ENCODE measurements around the gene SMAD4.
"Not testable (repeated sequence)": the region's sequence is repeated elsewhere in the genome, so short reads cannot be mapped to it uniquely, and the experiment has no call there.

Gene SMAD4

DNA sequence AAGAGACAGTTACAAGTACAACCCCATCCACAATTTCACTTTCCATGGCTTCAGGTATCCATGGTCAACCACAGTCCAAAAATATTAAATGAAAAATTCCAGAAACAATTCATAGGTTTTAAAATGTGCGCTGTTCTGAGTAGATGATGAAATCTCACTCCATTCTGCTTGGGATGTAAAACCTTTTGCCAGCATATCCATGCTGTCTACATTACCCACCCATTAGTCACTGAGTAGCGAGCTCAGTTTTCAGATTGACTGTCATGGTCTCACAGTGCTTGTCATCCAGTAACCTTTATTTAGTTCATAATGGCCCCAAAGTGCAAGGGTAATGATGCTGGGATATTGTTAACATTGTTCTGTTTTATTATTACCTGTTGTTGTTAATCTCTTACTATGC is 40.5 kb downstream of the SMAD4 start:
- peak; percentile 54 for DNase-seq (ENCODE audit: low spot score)

DNA sequence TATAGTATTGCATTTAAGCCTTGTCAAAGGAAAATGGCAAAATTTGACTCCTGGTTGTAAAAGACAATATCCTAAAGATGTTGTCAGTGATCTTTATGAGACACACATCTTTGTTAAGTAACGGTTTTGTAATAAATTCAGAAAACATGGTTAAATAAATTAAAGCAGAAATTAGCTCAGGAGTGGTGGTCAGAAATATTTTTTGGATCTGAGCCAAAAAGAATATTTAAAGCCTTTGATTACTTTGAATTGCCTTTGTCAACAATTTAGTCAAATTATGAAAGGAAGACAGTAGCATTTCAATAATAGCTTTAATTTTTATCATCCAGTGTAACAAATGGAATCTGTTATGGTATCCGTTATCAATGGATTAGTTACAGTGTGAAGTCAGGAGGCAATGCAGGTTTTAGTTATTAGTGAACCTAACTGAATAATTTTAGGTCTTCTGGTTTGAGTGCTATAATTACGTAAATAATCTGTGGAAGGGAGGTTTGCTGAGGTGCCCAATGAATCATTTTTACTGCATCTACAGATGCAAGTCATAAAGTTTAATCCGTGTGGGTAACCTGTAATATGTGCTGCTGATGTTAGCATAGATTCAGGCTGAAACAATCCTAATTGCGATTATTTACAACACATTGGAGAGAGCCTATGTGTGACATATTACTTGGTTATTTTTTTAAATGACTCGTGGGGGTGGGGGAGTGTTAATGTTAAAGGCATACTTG is 42.7 kb downstream of the SMAD4 start:
- no peak for DNase-seq (ENCODE audit: low spot score)

DNA sequence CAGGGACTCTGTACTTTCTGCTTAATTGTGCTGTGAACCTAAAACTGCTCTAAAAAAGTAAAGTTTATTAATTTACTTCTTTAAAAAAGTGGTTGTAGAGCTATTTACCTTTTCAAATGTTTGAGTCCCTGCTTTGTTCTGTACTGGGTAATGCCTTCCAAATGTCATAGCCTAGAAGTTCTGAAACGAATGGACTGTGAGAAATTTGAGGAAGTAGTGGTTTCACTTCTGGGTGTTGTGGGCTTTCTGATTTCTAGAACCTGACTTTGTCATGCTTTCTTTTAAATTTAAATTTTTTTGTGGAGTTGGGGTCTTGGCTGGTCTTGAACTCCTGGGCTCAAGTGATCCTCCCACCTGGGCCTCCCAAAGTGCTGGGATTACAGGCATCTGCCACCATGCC is 44.6 kb downstream of the SMAD4 start:
- no peak for DNase-seq (ENCODE audit: low spot score)

DNA sequence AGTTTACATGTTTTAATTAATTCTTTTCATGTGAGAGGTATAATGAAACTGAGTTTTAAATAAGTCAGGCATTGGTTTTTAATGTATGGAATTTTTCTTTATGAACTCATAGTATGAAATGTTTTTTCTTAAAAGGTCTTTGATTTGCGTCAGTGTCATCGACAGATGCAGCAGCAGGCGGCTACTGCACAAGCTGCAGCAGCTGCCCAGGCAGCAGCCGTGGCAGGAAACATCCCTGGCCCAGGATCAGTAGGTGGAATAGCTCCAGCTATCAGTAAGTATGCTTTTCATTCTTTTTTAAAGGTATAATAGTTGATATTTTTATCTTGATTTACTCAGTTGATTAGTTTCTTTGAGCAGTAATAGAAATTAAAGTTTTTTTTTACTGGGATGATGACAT is 46.5 kb downstream of the SMAD4 start:
- no peak for DNase-seq (ENCODE audit: low spot score)

DNA sequence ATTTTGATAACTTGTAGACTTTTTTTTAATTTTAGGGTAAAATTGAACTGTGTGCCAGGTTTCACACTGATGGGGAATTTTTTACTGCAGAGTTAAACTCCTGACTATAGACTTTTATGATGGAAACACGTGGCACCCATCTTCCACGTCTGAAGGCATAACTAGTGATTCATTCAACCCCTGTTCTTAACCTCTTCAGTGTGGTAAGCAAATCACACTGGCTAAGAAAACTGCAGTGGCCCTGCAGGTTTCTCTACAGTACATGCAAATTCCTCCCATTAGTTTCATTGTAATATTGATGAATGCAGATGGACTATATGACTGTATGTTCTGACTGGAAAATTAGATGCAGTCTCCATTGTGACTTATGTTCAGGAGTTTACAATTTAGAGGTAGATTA is 47.2 kb downstream of the SMAD4 start:
- DNase-seq (ENCODE audit: low spot score): no peak

DNA sequence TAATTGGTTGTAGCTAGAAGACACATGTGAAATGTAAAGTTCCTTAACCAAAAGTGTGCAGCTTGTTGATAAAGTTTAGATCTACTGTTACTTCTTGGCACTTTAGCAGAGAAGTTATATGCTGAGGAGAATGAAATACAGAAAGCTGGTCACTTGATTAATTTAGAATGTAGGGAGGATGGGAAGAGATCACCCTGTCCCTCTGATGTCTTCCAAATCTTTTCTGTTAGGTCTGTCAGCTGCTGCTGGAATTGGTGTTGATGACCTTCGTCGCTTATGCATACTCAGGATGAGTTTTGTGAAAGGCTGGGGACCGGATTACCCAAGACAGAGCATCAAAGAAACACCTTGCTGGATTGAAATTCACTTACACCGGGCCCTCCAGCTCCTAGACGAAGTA is 48.0 kb downstream of the SMAD4 start:
- DNase-seq (ENCODE audit: low spot score): no peak

DNA sequence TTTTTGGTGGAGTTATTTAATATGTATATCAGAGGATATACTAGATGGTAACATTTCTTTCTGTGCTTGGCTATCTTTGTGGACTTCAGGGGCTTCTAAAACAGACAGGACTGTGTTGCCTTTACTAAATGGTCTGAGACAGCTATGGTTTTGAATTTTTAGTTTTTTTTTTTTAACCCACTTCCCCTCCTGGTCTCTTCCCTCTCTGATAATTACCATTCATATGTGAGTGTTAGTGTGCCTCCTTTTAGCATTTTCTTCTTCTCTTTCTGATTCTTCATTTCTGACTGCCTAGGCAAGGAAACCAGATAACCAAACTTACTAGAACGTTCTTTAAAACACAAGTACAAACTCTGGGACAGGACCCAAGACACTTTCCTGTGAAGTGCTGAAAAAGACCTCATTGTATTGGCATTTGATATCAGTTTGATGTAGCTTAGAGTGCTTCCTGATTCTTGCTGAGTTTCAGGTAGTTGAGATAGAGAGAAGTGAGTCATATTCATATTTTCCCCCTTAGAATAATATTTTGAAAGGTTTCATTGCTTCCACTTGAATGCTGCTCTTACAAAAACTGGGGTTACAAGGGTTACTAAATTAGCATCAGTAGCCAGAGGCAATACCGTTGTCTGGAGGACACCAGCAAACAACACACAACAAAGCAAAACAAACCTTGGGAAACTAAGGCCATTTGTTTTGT is 52.7 kb downstream of the SMAD4 start:
- no peak for DNase-seq (ENCODE audit: low spot score)

DNA sequence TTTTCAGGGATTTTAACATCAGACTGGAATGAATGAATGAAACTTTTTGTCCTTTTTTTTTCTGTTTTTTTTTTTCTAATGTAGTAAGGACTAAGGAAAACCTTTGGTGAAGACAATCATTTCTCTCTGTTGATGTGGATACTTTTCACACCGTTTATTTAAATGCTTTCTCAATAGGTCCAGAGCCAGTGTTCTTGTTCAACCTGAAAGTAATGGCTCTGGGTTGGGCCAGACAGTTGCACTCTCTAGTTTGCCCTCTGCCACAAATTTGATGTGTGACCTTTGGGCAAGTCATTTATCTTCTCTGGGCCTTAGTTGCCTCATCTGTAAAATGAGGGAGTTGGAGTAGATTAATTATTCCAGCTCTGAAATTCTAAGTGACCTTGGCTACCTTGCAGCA is 53.4 kb downstream of the SMAD4 start:
- no peak for DNase-seq (ENCODE audit: low spot score)

DNA sequence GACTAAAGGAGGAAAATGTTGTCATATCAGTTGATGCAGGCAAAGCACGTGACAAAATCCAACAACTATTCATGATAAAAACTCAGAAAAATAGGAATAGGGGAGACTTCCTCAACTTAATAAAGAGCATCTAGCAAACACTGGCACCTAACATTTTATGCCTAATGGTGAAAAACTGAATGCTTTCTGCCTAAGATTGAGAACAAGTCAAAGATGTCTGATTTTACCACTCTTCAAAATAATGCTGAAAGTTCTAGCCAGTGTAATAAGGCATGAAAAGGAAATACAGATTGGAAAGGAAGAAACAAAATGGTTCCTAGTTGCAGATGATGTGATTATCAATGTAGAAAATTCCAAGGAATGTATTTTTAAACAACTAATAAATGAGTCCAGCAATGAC is 58.4 kb downstream of the SMAD4 start:
- DNase-seq (ENCODE audit: low spot score): no peak

DNA sequence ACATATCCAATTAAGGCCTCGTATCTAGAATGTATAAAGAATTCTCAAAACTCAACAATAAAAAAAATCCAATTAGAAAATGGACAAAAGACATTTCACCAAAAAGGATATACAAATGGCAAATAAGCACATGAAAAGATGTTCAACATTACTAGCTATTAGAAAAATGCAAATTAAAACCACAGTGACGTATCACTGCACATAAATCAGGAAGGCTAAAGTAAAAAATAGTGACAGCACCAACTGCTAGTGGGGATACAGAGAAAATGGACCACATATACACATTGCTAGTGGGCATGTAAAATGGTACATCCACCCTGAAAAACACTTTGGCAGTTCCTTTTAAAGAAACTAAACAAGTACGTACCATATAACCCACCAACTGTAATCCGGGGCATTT is 59.7 kb downstream of the SMAD4 start:
- no peak for DNase-seq (ENCODE audit: low spot score)

DNA sequence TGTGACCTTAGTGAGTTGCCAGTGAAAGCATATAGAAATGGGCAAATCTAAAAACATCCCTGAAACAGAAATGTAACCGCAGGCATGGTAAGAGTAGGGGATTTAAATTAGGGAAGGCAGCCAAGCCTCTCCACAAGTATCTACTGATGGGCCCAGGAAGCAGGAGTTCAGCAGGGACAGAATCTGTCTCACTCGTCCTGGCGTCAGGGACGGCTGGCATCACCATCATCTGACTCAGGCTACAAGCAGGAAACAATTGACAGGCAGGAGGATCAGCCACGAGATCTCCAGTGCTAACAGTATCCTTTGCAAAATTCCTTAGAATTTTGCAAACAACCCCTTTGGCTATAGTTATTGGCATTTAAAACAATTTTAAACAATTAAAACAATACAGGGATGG is 61.3 kb downstream of the SMAD4 start:
- no peak for DNase-seq (ENCODE audit: low spot score)

DNA sequence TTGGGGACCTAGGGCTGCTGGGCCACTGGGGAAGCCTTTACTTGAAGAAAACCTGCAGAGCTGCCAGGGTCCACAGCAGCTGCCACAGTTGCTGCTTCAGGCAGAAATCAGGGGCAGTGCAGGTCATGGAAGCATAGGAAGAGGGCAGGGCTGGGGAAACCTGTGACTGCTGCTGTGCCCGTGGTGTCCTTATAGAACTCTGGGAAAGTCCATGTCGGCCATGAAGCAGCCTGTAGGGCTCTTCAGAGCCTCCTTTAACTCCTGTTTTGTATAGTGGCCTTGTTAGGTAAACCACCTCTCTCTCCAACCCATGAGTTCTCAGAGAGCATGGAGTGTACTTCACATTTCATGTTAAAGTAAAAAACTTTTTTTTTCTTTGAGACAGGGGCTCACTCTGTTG is 62.1 kb downstream of the SMAD4 start:
- DNase-seq (ENCODE audit: low spot score): no peak

DNA sequence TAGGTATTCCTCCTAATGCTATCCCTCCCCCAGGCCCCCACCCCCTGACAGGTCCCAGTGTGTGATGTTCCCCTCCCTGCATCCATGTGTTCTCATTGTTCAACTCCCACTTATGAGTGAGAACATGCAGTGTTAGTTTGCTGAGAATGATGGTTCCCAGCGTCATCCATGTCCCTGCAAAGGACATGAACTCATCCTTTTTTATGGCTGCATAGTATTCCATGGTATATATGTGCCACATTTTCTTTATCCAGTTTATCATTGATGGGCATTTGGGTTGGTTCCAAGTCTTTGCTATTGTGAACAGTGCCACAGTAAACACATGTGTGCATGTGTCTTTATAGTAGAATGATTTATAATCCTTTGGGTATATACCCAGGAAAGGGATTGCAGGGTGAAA is 63.0 kb downstream of the SMAD4 start:
- DNase-seq (ENCODE audit: low spot score): not testable (repeated sequence)

DNA sequence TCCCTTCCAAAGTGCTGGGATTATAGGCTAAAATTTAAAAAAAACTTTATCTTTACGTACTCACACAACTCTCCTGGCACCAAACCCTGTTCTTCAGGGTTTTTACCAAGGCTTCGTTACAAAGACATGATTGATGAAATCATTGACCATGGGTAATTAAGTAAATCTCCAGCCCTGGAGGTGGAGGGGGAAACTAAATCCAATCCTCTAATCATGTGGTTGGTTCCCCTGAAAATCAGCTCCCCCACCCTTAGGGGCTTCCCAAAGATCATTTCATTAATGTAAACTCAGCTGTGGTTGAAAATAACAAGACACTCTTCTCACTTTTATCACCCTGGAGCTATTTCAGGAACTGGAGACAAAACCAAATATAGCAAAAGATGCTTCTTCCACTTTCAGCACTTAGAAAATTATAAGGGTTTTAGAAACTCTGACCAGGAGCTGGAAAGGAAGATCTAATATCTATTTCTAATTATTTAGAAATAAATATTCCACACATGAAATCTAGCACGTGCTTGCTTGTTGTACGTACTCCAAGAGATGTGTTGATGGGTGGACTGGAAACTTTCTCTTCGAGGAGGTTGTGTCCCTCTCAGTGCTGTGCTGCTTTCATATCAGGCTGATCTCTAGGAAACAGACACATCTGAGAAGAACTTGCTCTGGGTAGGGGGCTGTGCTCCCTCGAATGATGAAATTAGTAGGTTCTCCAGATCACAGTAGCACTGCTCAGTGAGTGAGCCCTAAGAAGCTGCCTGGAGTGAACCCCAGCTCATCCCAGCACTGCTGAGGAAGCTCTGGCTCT is 67.2 kb downstream of the SMAD4 start:
- no peak for DNase-seq (ENCODE audit: low spot score)

DNA sequence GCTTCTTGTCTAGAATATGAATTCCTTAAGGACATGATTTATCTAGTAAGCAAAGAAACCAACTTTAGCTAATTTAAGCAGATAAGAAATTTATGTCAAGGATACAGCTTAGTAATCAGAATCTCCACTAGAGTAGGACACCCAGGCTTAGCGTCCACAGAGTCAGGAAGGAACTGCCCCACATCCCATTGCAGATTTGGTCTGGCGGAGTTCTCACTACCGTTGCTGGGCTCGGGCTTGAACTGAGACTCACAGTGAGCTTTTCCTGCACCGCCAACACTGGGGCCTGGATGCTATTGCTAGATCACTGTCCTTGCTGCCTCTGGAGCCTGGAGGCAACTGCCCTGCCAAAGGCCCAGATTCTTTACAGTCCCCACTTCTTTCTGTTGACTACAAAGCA is 68.1 kb downstream of the SMAD4 start:
- no peak for DNase-seq (ENCODE audit: low spot score)

DNA sequence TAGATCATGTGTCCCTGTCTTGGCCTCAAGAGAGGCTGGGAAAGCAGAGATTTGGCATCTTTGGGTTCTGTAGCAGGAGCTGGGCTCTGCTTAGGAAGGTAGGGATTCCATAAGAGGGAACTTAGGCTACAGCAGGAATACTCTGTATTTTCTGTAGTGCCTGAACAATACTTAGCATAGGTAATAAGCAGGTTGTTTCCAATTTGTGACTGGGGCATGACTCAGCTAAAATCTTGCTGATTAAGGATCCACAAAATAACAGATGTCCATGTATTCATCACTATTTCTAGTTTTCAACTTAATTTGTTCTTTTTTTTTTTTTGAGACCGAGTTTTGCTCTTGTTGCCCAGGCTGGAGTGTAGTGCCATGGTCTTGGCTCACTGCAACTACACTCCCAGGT is 68.5 kb downstream of the SMAD4 start:
- no peak for DNase-seq (ENCODE audit: low spot score)

DNA sequence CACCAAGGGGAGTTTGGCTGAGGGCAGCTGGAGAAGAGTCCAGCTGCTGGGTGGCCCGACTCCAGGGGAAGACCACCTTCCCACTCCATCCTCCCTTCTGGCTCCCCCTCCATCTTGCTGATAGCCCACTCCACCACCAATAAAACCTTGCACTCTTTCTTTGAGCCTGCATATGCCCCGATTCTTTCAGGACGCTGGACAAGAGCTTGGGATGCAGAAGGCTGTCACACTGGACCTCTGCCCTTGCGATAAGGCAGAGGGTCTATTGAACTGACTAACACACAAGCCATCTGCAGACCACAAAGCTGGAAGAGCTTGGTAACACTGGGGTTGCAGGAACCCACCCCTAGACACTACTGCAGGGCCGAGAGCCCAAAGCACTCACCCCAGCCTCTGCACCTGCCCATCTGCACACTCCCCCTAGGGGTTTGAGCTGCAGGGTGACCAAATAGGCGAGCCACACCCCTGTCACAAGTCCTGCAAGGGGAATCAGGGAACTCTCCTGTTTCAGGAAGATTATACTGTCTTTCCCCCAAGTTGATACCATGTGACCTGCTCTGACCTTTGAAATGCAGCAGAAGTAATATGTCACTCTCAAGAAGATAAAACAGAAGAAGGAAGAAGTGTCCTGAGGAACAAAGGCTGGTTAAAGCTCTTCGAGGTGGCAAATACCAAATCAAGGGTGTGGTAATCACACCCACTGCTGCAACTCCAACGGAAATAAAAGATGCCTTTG is 70.5 kb downstream of the SMAD4 start:
- DNase-seq (ENCODE audit: low spot score): no peak

DNA sequence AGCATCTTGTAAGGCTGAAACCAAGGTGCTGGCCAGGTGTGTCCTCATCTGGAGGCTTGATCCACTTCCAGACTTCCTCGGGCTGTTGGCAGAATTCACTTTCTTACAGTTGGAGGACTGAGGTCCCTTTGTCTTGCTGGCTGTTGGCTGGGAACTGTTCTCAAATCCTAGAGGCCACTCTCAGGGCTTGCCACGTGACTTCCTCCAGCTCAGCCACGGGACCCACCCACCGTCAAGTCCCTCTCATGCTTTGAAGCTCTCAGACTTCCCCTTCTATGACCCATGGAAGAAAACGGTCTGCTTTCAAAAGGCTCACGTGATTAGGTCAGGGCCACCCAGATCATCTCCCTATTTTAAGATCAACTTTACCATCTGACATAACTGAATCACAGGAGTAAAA is 77.1 kb downstream of the SMAD4 start:
- no peak for DNase-seq (ENCODE audit: low spot score)

DNA sequence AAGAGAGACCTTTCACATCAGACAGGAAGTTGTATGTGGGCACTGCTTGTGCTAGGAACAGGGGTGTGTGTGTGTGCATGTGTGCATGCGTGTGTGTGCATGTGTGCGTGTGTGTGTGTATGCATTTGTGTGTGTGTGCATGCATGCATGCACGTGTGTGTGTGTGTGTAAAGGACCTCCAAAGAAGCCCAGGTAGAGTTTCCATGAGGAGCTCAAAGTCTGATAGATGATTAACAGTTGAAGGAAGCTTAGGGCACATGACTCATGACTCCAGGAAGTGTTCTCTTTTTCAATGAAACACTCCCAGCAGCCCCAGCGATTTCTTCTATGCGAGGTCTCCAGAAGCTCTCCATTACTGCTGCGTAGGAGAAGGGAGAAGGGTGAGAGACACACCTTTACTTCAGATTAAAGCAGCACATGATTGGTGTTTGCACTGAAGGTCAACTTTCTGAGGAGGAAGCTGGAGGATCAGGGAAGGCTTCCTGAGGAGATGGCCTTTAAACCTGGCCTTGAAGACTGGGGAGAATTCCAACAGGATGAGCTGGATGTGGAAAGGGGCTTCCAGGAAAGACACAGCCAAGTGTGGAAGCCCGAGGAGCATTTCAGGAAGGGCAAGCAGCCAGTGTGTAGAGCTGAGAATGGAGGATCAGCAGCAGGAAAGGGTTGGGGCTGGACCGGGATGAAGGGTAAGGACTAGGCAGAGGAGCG is 77.7 kb downstream of the SMAD4 start:
- no peak for DNase-seq (ENCODE audit: low spot score)

DNA sequence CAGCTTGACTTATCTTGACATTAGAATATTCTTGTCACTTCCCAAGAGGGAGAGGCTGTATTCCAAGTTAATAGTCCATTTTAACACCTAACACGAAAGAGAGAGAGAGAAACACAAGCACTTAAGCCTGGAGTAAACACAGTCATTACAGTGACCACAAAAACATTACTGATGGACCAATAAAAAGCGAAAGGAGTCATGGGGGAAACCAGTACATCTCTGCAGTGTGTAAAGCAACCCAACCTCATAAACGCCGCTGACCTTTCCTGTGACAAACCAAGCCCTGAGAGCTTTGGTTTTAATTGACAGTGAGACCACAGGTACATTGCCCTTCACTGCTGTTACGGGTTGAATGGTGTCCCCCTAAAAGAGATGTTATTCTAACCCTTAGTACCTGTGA is 78.3 kb downstream of the SMAD4 start:
- no peak for DNase-seq (ENCODE audit: low spot score)

DNA sequence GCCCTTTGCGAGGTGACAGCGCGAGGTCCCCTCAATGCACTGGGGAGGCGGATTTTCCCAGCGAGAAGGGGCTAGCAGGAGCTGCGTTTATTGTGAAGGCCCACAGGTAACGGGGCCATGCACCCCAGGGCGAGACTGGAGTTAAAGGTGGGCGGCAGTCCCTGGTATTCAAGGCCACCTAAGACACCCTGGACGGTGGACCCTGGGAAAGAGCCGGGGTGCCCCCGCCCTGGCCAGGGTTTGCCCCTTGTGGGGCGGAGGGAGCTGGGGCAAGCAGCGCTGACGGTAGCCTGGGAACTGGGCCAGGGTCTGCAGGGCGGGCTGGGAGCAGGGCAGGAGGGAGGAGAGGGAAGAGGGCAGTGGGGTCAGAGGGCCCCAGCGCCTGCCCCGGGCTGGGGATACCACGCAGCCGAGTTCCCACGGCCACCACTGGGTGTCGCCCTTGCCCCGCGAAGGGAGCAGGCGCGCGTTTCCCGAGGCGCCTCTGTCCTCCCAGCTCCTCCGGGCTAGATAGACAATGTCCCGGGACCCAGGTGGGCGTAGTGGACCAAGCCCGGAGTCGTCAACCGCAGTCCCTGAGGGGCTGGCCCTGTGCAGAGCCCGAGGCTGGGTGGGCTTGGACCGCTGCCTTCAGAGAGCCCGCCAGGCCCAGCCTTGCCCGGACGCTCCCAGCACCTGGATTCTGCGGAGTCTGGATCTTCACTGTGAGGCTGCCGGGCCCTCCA is 80.2 kb downstream of the SMAD4 start:
- DNase-seq (ENCODE audit: low spot score): peak; percentile 81
